ENCODE results near the gene CAMTA1. TPM values are rescaled to one million over a fixed set of nuclear protein-coding genes. Genes with fewer than 3 reads are reported as not detected.

The CAMTA1 gene
- polyA plus RNA-seq, 1 of the 3 experiments (the other 2 are of a cell fraction): 63.1 TPM

DNA sequence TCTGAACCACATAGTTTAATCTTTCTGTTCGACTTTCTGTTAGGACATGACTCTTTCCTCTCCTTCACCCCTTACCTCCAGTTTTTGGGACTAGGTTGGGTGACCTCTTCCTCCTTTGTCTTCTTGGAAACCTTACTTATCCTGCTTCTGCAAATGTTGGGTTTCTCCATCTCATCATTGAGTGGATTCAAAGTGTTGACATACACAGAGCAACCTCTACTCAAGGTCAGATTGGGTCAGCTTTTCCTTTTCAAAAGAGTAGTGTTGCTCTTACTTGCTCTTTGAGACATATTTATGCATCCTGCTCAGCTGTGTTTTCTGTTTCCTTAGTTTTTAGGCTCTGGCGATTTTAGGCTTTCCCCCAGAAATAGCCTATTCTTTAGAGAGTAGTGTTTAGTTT is 3.7 kb downstream of the CAMTA1 start:
- TF ChIP-seq RAD21 (IDR thresholded peaks at IDR 0.05; ENCODE audit: low read length): no peak
- TF ChIP-seq MXI1 (IDR thresholded peaks at IDR 0.05; ENCODE audit: low read depth, low read length): no peak
- TF ChIP-seq EZH2phosphoT487 (IDR thresholded peaks at IDR 0.05; ENCODE audit: borderline replicate concordance, low read depth): no peak
- no peak for TF ChIP-seq GABPA (IDR thresholded peaks at IDR 0.05; ENCODE audit: low read depth)
- TF ChIP-seq IRF3 (IDR thresholded peaks at IDR 0.05; ENCODE audit: low read depth, low read length): no peak
- TF ChIP-seq FOXM1 (IDR thresholded peaks at IDR 0.05; ENCODE audit: low read depth): no peak
- no peak for TF ChIP-seq YY1 (IDR thresholded peaks at IDR 0.05; ENCODE audit: low read depth)
- TF ChIP-seq TCF12 (IDR thresholded peaks at IDR 0.05): no peak
- TF ChIP-seq MAX (IDR thresholded peaks at IDR 0.05; ENCODE audit: low read depth): no peak
- no peak overlapping the region for H3K27ac ChIP-seq (ENCODE audit: low read depth in 2 of 2, low read length in 1 of 2)
- H3K9me2 ChIP-seq: no peaks in the 10 kb centered on the region
- H3K79me2 ChIP-seq (ENCODE audit: insufficient read depth): peaks cover 80% of the 10 kb centered on the region
- no peaks in the 10 kb centered on the region for H3K9me3 ChIP-seq
- no peaks in the 10 kb centered on the region for H3K27me3 ChIP-seq (ENCODE audit: insufficient read depth)
- peaks cover 4 to 9% of the 10 kb centered on the region in 2 experiments for H3K36me3 ChIP-seq (replicated peaks in 1 of 2; ENCODE audit: control insufficient read depth in 1 of 2, insufficient read depth in 2 of 2, low read length in 1 of 2)
- H3F3A ChIP-seq (replicated peaks; ENCODE audit: insufficient read depth): peaks cover 4% of the 10 kb centered on the region
- no peak overlapping the region for H2AFZ ChIP-seq (ENCODE audit: low read depth)
- no peak overlapping the region for H3K4me3 ChIP-seq (ENCODE audit: low read depth in 2 of 2, low read length in 1 of 2)
- H3K9ac ChIP-seq: no peak overlapping the region
- peaks cover 0 to 18% of the 10 kb centered on the region in 2 experiments; a peak in 2 of 4 replicates for H3K4me1 ChIP-seq (ENCODE audit: control insufficient read depth in 1 of 2, insufficient read depth in 2 of 2, low read depth in 1 of 2, low read length in 1 of 2)
- ChIA-PET CTCF (interaction anchor here (0.8 to 1.5 kb wide), 3 partner anchors 14 to 859 kb away, joined by 3 read pairs; no protein-coding TSS in a partner anchor), POLR2A (no interaction called here)
- no peak overlapping the region for H3K4me2 ChIP-seq
- DNase-seq: no peak
- 98% methylated on average over 2 of the region's 2 CpGs for WGBS (ENCODE audit: low lambda C conversion rate)
- peaks cover 62% of the 10 kb centered on the region for H4K20me1 ChIP-seq (ENCODE audit: insufficient read depth)

GRCh38 chr1:6790146-6790545 is 4.9 kb downstream of the CAMTA1 start:
- H3K36me3 ChIP-seq (replicated peaks in 1 of 2; ENCODE audit: control insufficient read depth in 1 of 2, insufficient read depth in 2 of 2, low read length in 1 of 2): peaks cover 4 to 9% of the 10 kb centered on the region in 2 experiments
- H3K79me2 ChIP-seq (ENCODE audit: insufficient read depth): peaks cover 92% of the 10 kb centered on the region
- no peak overlapping the region for H3K27ac ChIP-seq (ENCODE audit: low read depth in 2 of 2, low read length in 1 of 2)
- DNase-seq: no peak
- H3K4me3 ChIP-seq (ENCODE audit: low read depth in 2 of 2, low read length in 1 of 2): no peak overlapping the region
- ChIA-PET POLR2A (no interaction called here), CTCF (interaction anchor here (1.1 to 1.5 kb wide), 2 partner anchors 16 to 857 kb away, joined by 3 read pairs; no protein-coding TSS in a partner anchor)
- H2AFZ ChIP-seq (ENCODE audit: low read depth): no peak overlapping the region
- H3K27me3 ChIP-seq (ENCODE audit: insufficient read depth): no peaks in the 10 kb centered on the region
- 96% methylated on average over 2 of the region's 2 CpGs for WGBS (ENCODE audit: low lambda C conversion rate)
- H3K9ac ChIP-seq: no peak overlapping the region
- peaks cover 2% of the 10 kb centered on the region for H3F3A ChIP-seq (replicated peaks; ENCODE audit: insufficient read depth)
- H3K4me1 ChIP-seq (ENCODE audit: control insufficient read depth in 1 of 2, insufficient read depth in 2 of 2, low read depth in 1 of 2, low read length in 1 of 2): peaks cover under 1 to 18% of the 10 kb centered on the region in 2 experiments; a peak in 2 of 4 replicates
- no peaks in the 10 kb centered on the region for H3K9me2 ChIP-seq
- H3K9me3 ChIP-seq: no peaks in the 10 kb centered on the region
- no peak overlapping the region for H3K4me2 ChIP-seq
- peaks cover 71% of the 10 kb centered on the region for H4K20me1 ChIP-seq (ENCODE audit: insufficient read depth)
- TF ChIP-seq FOXM1 (IDR thresholded peaks at IDR 0.05; ENCODE audit: low read depth) (no peak), YY1 (IDR thresholded peaks at IDR 0.05; ENCODE audit: low read depth) (no peak), ELF1 (IDR thresholded peaks at IDR 0.05) (no peak), JUND (IDR thresholded peaks at IDR 0.05) (no peak), GATA2 (CRISPR knock-in tag; IDR thresholded peaks at IDR 0.05) (no peak), IRF3 (IDR thresholded peaks at IDR 0.05; ENCODE audit: low read depth, low read length) (no peak), TEAD4 (IDR thresholded peaks at IDR 0.05; ENCODE audit: borderline replicate concordance, insufficient read depth) (no peak), SMC3 (IDR thresholded peaks at IDR 0.05; ENCODE audit: low read depth, low read length) (no peak), EZH2phosphoT487 (IDR thresholded peaks at IDR 0.05; ENCODE audit: borderline replicate concordance, low read depth) (no peak), RXRA (IDR thresholded peaks at IDR 0.05; ENCODE audit: borderline replicate concordance, low read depth) (no peak), TCF12 (IDR thresholded peaks at IDR 0.05) (no peak), ZBTB33 (IDR thresholded peaks at IDR 0.05; ENCODE audit: borderline replicate concordance, low read depth) (no peak), FOXJ3 (CRISPR knock-in tag; IDR thresholded peaks at IDR 0.05) (no peak), MAX (IDR thresholded peaks at IDR 0.05; ENCODE audit: low read depth) (no peak), NFIC (IDR thresholded peaks at IDR 0.05; ENCODE audit: borderline replicate concordance) (no peak), RCOR1 (IDR thresholded peaks at IDR 0.05; ENCODE audit: low read length) (no peak), USF2 (IDR thresholded peaks at IDR 0.05; ENCODE audit: borderline replicate concordance, low read depth, low read length) (no peak), MEF2A (IDR thresholded peaks at IDR 0.05; ENCODE audit: borderline replicate concordance, low read depth) (no peak)
- TF ChIP-seq, protein P1, sequence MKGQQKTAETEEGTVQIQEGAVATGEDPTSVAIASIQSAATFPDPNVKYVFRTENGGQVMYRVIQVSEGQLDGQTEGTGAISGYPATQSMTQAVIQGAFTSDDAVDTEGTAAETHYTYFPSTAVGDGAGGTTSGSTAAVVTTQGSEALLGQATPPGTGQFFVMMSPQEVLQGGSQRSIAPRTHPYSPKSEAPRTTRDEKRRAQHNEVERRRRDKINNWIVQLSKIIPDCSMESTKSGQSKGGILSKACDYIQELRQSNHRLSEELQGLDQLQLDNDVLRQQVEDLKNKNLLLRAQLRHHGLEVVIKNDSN (IDR thresholded peaks at IDR 0.05; ENCODE audit: borderline replicate concordance, low read depth): no peak
